ENCODE data around the gene CES3.
A peak's percentile ranks its signal among the peaks of the same experiment; 100 is the strongest.
"Not testable (repeated sequence)": the region's sequence is repeated elsewhere in the genome, so short reads cannot be mapped to it uniquely, and the experiment has no call there.

Gene CES3

GRCh38 chr16:66972983-66973382 is 11.9 kb downstream of the CES3 start:
- DNase-seq (ENCODE audit: low read depth), result no peak

- DNase-seq (ENCODE audit: low read depth), result no peak
Observed at GRCh38 chr16:66973716-66974115, 12.7 kb downstream of the CES3 start.

- DNase-seq (ENCODE audit: low read depth), result not testable (repeated sequence)
Observed at GRCh38 chr16:66974156-66974931, 13.3 kb downstream of the CES3 start.

GRCh38 chr16:66974932-66975246 is 13.8 kb downstream of the CES3 start:
- DNase-seq (ENCODE audit: low read depth), result peak; percentile 38

GRCh38 chr16:66975302-66975893 is 14.3 kb downstream of the CES3 start:
- DNase-seq (ENCODE audit: low read depth), result no peak

- no peak for DNase-seq (ENCODE audit: low read depth)
Observed at GRCh38 chr16:66976746-66977145, 15.7 kb downstream of the CES3 start.

GRCh38 chr16:66977341-66978113 is 16.5 kb downstream of the CES3 start:
- peak; percentile 80 for DNase-seq (ENCODE audit: low read depth)

GRCh38 chr16:66979011-66979717 is 18.1 kb downstream of the CES3 start:
- no peak for DNase-seq (ENCODE audit: low read depth)

GRCh38 chr16:66983033-66983432 is 22.0 kb downstream of the CES3 start:
- no peak for DNase-seq (ENCODE audit: low read depth)

- DNase-seq (ENCODE audit: low read depth), result peak; percentile 58
Observed at GRCh38 chr16:66984892-66985311, 23.8 kb downstream of the CES3 start.

- DNase-seq (ENCODE audit: low read depth), result no peak
Observed at GRCh38 chr16:66986559-66986958, 25.5 kb downstream of the CES3 start.

- DNase-seq (ENCODE audit: low read depth), result no peak
Observed at GRCh38 chr16:66988197-66988788, 27.2 kb downstream of the CES3 start, which contains the start of gene CES4A. TSS of gene CES4A (plus strand) at chr16:66988589. CDS start at chr16:66988773, 184 bp downstream.

GRCh38 chr16:66991545-66992077 is 30.5 kb downstream of the CES3 start:
- DNase-seq (ENCODE audit: low read depth), result no peak

- DNase-seq (ENCODE audit: low read depth), result not testable (repeated sequence)
Observed at GRCh38 chr16:66993558-66993957, 32.5 kb downstream of the CES3 start.

GRCh38 chr16:66996324-66996982 is 35.4 kb downstream of the CES3 start:
- no peak for DNase-seq (ENCODE audit: low read depth)

- no peak for DNase-seq (ENCODE audit: low read depth)
Observed at GRCh38 chr16:66996983-66997358, 35.9 kb downstream of the CES3 start.

- DNase-seq (ENCODE audit: low read depth), result no peak
Observed at GRCh38 chr16:67000384-67001351, 39.6 kb downstream of the CES3 start.

GRCh38 chr16:67001726-67002125 is 40.7 kb downstream of the CES3 start:
- DNase-seq (ENCODE audit: low read depth), result no peak

GRCh38 chr16:67006930-67007658 is 46.0 kb downstream of the CES3 start:
- no peak for DNase-seq (ENCODE audit: low read depth)

Measured in stimulated activated CD4-positive, alpha-beta T cell treated with anti-CD3 and anti-CD28 coated beads, Interleukin-2, amount 100 ng/mL, for 4 hours (primary cell).